Testis (tissue), 3 donors: ENCODE measurements around the gene KLHL42. TPM values are rescaled to one million over a fixed set of nuclear protein-coding genes. Genes with fewer than 3 reads are reported as not detected.
A peak's percentile ranks its signal among the peaks of the same experiment; 100 is the strongest.

Experiments used
- DNase-seq: peaks from one replicate; pipeline ENCODE4 v3.0.0-alpha.2; 2019
- H3K27ac ChIP-seq, 2 donors: fragments of 200-600 bp; sonication (generic); one replicate each; pipeline ENCODE4 v1.5.1; 2019
- H3K27me3 ChIP-seq: fragments of 200-600 bp; sonication (generic); one replicate; pipeline ENCODE4 v1.5.1; 2019
- H3K36me3 ChIP-seq: fragments of 200-600 bp; sonication (generic); one replicate; pipeline ENCODE4 v1.5.1; 2017; ENCODE audit warnings: low read depth; ENCODE audit errors: missing control alignments
- H3K4me1 ChIP-seq: fragments of 200-600 bp; sonication (generic); one replicate; pipeline ENCODE4 v1.5.1; 2019
- H3K4me3 ChIP-seq, 2 donors: fragments of 200-600 bp; sonication (generic); one replicate each; pipeline ENCODE4 v1.5.1; 2017 to 2019
- H3K9me3 ChIP-seq: fragments of 200-600 bp; sonication (generic); one replicate; pipeline ENCODE4 v1.5.1; 2017
- CTCF ChIP-seq, 3 experiments: fragments of 450-650 bp in 2 of 3; fragments of 200-600 bp in 1 of 3; sonication (generic) in 1 of 3; IDR thresholded peaks; one replicate each; pipeline ENCODE4 v1.5.1; 2016 to 2019; ENCODE audit warnings: antibody characterized with exemption in 3 of 3, mild to moderate bottlenecking in 2 of 3, moderate library complexity in 1 of 3
- POLR2A ChIP-seq: fragments of 450-650 bp; IDR thresholded peaks from one replicate; pipeline ENCODE4 v1.6.1; 2017; ENCODE audit warnings: antibody characterized with exemption, mild to moderate bottlenecking, moderate library complexity
- WGBS, 2 donors: methylation state at CpG; one replicate each; pipeline ENCODE4 v1.1.5; 2018; 5-methylcytosine and 5-hydroxymethylcytosine counted together
- intact Hi-C: fragments of 100-400 bp; cut with DNase I; formaldehyde crosslinking; loops from one replicate; pipeline ENCODE4 v1.15.1; 2023; ENCODE audit warnings: low total_unique reads
- polyA plus RNA-seq: library from polyadenylated mRNA; stranded (reverse); fragments of 350-450 nt; fragmentation: Illumina TruSeq; extraction: RNeasy Lipid Tissue Mini Kit (QIAGEN cat#74804); gene quantifications from one replicate; pipeline ENCODE4 v1.2.3, GENCODE V29; 2014; ENCODE audit warnings: low read depth, low replicate concordance; ENCODE audit not compliant: insufficient read depth
- total RNA-seq, 2 donors: library from RNA; depleted of rRNA; stranded (reverse); fragments of >200 nt; gene quantifications; one replicate each; pipeline ENCODE4 v1.2.3, GENCODE V29; 2016

Gene KLHL42
- total and polyA plus RNA-seq, 3 donors from 2014 or later: 23.7 to 87.8 (median 65.1) TPM

GRCh38 chr12:27787559-27787958 is 7.5 kb downstream of the KLHL42 start:
- H3K36me3 ChIP-seq: no peaks in the 10 kb centered on the region
- H3K27ac ChIP-seq: no peak overlapping the region
- WGBS, 2 donors: 33 to 53% methylated on average over 2 of the region's 2 CpGs
- H3K27me3 ChIP-seq: no peaks in the 10 kb centered on the region
- TF ChIP-seq POLR2A: no peak
- TF ChIP-seq CTCF (IDR thresholded peaks at IDR 0.05): no peak
- DNase-seq: no peak
- no peaks in the 10 kb centered on the region for H3K9me3 ChIP-seq
- H3K4me3 ChIP-seq: no peak overlapping the region
- intact Hi-C loops: no loop called here
- H3K4me1 ChIP-seq: peaks cover 16% of the 10 kb centered on the region

GRCh38 chr12:27790179-27790578 is 10.1 kb downstream of the KLHL42 start:
- no peaks in the 10 kb centered on the region for H3K9me3 ChIP-seq
- DNase-seq: no peak
- H3K36me3 ChIP-seq: no peaks in the 10 kb centered on the region
- intact Hi-C loops: no loop called here
- TF ChIP-seq CTCF (IDR thresholded peaks at IDR 0.05): no peak
- no peak for TF ChIP-seq POLR2A
- no peak overlapping the region for H3K27ac ChIP-seq
- H3K4me3 ChIP-seq: no peak overlapping the region
- no peaks in the 10 kb centered on the region for H3K27me3 ChIP-seq
- WGBS, 2 donors: 63 to 72% methylated on average over 2 of the region's 2 CpGs
- peaks cover 15% of the 10 kb centered on the region for H3K4me1 ChIP-seq

GRCh38 chr12:27794818-27795584 is 15.0 kb downstream of the KLHL42 start:
- Histone ChIP-seq H3K27ac (peak overlapping the region; percentile 25 to 70), H3K36me3 (no peaks in the 10 kb centered on the region), H3K27me3 (no peaks in the 10 kb centered on the region), H3K4me1 (peaks cover 10% of the 10 kb centered on the region), H3K9me3 (no peaks in the 10 kb centered on the region), H3K4me3 (no peak overlapping the region)
- 71 to 76% methylated on average over 6 of the region's 6 CpGs for WGBS, 2 donors
- no peak for TF ChIP-seq CTCF (IDR thresholded peaks at IDR 0.05)
- TF ChIP-seq POLR2A: no peak
- intact Hi-C loops: no loop called here
- DNase-seq: no peak

- no peaks in the 10 kb centered on the region for H3K27me3 ChIP-seq
- no peaks in the 10 kb centered on the region for H3K36me3 ChIP-seq
- TF ChIP-seq CTCF (IDR thresholded peaks at IDR 0.05): no peak
- no peak for TF ChIP-seq POLR2A
- intact Hi-C loops: no loop called here
- H3K27ac ChIP-seq: peak overlapping the region; percentile 20 to 70
- peaks cover 10% of the 10 kb centered on the region for H3K4me1 ChIP-seq
- 66 to 67% methylated on average over 7 of the region's 7 CpGs for WGBS, 2 donors
- H3K9me3 ChIP-seq: no peaks in the 10 kb centered on the region
- no peak for DNase-seq
- H3K4me3 ChIP-seq: no peak overlapping the region
Measured at GRCh38 chr12:27796128-27796527, 16.1 kb downstream of the KLHL42 start.
